HG03045 (cell line): ENCODE data around the gene DZIP1.

Experiments used
- ATAC-seq: cut with Tn5 transposase; IDR thresholded peaks from one replicate; pipeline ENCODE4 v1.9.1; 2021; ENCODE audit warnings: mild to moderate bottlenecking, moderate library complexity; ENCODE audit not compliant: unreplicated experiment

The DZIP1 gene

DNA sequence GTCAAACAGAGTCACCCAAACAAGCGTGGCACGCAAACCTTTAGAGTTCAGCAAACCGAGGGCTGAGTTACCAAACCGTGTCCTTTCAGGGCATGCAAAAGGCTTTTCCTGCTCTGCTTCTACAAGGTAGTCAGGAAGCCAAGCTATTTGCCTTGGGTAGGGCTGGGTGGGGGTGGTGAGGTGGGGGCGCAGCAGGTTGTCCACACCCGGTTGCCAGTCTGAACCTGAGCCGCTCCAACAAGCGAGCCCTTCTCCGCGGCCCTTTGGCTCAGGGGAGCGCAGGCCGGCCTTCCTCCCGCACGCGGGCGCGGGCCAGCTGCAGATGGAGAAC, 92.3 kb downstream of the DZIP1 start:
- ATAC-seq: no peak

DNA sequence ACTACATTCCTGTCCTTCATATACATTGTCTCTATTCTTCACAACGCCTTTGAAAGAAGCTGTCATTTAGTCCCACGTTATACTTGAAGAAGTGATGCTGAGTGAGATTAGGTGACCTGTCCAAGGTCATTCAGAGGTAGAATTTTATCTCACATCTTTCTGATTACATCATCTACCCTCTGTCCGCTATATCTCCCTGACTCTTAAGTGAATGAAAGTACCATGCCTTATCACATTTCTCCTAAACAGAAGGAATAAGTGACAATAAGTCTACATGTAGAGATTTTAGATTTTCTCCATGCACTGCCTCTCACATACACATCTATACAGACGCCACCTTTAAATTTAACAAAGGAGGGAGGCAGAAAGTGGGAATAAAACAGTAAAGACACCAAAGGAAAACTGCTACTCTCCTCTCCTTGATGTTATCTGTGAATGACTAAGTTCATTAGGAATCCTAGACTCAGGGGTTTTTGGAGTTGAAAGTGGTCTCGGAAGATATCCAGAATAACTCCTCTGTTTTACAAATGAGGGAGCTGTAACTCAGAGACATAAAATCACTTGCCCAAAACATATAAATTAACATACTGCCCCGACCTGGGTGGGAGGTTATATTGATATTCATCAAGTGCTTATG, 96.9 kb downstream of the DZIP1 start:
- ATAC-seq: no peak

DNA sequence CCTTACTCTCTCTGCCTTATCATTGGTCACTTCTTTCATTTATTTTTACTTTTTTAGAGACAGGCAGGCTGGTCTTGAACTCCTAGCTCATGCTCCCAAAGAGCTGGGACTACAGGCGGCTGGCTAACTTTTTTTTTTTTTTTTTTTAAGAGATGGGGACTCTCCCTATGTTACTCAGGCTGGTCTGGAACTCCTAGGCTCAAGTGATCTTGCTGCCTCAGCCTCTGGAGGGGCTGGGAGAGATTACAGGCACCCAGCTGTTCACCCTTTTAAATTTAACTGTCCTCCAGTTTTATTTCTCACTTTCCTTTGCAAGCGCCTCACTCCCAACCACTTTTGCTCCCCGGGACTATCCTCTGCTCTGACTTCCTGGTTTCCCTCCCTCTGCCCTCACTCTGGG, 97.6 kb downstream of the DZIP1 start:
- no peak for ATAC-seq

DNA sequence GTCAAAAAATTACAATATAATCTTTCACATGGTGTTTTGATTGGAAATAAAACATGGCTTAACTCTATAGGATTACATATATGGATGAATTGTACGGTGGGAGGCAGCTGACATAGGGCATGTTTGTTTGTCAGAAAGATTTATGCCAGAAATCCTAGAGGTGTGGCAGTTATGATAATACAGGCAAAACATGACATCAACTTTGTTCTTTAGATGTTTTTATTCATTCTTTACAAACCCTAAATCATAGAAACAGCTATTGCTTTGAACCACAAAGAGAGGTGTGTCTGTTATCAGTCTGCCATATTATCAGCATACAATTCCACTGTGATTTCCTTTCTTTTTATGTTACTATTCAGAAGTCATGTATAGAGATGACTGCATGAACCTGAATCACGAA, 100.2 kb downstream of the DZIP1 start:
- no peak for ATAC-seq

DNA sequence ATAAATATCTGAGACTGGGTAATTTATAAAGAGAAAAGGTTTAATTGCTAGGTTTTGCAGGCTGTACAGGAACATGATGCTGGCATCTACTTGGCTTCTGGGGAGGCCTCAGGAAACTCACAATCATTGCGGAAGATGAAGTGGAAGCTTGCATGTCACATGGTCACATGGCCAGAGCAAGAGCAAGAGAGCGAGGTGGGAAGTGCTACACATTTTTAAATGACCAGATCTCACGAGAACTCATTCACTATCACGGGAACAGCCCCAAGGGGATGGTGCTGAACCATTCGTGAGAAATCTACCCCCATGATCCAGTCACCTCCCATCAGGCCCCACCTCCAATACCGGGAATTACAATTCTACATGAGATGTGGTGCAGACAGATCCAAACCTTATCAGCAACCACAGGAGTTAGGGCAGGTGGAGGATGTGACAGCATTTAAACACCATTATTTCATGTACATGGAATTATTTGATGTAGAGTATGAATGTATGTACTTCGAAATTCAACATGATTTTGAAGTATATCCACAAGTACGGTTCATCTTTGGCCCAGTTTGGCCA, 102.5 kb downstream of the DZIP1 start:
- ATAC-seq: no peak

DNA sequence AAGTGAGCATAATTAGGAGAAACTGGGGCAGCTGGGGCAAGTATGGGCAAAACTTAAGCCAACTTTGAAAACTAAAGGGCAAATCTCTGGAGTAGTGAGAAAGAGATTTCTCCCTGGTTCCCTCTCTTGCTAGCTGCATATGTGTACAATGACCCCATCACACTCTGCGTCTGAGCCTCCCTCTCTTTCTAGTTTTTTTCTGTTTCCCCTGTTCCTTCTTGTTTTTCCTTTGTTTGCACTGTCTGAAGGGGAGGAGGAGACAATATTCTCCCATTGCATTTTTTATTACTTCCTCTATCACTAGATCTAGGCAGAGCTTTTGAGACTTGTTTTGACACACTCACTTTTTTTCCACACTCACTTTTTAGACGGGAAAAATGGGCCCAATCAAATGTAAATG, 103.2 kb downstream of the DZIP1 start:
- no peak for ATAC-seq

DNA sequence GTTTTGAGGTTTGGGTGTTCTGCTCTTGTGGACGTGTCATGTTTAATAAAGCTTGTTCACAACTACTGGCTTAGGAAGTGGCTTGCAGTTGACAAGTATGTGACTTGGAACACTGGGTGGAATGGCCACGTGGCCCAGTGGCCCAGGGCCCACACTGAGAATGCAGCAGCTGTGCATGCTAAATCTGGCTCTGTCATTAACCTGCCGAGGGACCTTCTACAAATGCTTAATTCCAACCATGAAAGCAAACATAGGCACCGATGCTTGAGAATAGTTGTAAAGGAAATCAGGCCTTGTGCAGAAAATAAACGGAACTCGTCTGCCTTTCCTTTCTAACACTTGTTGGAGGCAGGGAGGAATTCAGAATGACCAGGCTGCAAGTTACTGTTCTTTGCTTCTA, 103.6 kb downstream of the DZIP1 start:
- ATAC-seq: no peak

DNA sequence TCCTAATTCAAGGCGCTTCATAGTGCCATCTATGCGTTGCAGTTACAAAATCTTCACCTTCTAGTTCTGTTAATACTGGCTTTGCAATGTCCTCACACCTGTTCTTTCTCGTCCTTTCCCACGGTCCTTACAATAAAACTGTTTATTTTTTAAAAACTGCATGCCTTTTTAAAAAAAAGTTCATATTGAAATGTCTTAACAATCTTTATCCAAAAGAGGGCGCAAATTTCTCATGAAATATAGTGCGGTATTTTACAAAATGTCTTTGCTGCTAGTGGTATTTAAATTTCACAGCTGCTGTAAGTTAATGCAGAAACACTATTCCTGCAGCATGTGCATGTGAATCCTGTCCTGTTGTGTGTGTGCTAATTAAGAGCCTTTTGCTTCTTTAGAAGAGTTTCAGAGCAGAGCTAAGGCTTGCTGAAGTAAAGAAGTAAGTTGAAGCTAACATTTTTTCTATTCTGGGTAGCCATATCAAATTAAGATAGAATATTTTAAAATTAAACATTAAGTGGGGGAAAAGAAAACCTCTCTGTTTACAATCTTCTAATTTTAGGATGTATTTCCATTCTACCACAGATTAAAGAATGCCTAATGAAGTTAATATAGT, 107.8 kb downstream of the DZIP1 start:
- no peak for ATAC-seq

DNA sequence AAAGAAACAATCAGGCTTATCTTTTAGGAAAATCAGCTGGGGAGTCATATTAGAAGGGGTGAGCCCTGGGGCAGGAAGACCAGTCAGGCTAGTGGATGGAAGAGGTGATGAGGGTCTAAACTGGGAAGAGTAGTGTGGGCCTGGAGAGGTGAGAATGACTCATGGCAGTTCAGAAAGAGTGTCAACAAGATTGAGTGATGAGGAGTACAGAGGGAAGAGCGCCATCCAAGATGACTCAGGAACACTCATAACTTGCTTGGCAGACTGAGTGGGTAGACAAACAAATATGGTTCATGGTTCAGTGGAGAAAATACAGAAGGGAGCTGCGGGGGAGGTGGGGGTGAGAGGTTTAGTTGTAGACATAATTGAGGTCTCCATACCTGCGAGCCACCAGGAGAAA, 109.3 kb downstream of the DZIP1 start:
- no peak for ATAC-seq

DNA sequence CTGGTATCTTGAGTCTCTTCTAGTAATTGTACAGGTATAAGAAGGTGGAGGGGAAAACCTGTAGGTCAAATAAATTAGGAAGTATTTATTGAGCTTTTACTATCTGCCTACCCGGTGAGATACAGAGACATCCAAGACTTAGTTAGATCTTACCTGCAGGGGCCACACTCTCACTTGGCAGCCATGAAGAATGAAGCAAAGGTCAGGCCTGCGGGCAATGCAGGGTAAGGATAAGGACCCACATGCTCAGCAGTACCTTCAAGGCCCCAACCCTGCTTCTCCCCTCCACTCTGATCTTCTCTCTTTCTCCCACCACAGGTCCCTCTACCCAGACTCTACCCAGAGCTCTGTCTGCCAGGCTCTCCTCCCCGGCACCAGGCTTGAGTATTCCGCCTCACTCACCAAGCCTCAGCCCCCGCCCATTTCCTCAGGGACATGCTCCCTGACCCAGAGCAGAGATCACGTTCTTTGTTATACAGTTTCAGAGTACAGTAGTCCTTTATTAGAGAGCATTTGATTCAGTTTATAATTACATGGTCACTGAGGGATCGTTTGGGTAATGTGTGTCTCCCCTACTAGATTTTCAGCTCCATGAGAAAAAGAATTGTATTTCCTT, 110.9 kb downstream of the DZIP1 start:
- no peak for ATAC-seq

DNA sequence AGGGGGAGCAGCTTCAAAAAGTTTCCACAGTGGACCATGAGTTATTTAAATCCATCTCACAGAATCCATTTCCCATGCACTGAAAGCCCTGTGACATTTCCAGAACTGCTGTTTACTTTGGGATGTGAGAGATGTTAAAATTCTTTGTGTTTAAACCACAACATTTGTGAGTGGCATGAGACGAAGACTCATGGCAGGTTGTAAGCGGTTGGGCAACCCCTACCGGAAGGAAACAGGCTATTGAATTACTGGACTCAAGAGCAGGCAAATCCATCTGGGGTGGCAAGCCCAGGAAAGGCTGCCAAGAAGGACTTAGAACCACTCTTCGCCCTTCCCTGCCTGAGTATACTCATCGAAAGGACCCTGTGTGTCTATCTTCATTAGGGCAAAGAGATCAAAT, 114.3 kb downstream of the DZIP1 start:
- ATAC-seq: no peak
